CD4-positive, alpha-beta T cell treated with Interleukin-10 for 1 hour (primary cell): Measurements from ENCODE around the gene CNTD1.
A peak's percentile ranks its signal among the peaks of the same experiment; 100 is the strongest.
"Not testable (repeated sequence)": the region's sequence is repeated elsewhere in the genome, so short reads cannot be mapped to it uniquely, and the experiment has no call there.

ENCODE experiments used
- DNase-seq: peaks from one replicate; pipeline ENCODE4 v3.0.0-alpha.2; 2020

The CNTD1 gene

DNA sequence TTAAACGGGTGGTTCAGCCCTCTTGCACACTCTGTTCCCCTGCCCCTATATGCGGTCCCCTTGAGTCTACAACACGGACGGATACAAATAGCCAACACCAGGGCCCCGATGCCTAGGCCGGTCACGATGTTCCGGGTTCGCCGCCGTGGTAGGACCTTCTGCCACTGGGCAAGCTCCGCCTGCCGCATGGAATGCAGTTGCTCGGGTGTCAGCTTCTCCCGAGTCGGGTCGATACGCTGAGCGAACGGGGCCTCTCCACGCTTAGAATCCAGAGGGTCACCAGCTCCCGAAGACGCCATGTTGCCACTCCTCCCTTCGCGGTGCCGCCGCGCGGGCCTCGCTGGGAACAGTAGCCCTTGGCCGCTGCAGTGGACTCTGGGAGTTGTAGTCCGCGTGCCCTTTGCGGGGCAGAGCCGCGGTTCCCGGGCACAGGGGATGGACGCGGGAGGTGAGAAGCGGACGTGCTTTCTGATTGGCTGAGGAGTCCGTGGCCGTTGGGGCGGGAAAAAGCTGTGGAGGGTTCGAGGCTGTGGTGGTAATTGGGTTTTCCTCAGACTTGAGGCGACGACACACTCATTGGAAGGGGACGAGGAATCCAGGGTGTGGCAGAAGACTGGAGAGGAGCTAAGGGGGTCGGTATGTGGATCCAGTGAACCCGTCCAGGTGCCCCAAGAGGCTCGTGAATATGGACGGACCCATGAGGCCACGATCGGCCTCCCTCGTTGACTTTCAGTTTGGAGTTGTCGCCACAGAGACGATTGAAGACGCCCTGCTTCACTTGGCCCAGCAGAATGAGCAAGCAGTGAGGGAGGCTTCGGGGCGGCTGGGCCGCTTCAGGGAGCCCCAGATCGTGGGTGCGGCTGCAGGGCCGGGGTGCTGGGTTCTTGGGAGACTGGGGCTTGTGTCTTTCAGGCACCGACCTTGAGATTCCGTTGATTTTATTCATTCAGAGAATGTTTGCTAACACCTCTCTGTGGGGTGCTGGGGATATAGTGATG lies at the start of gene CNTD1, which contains the start of gene COA3:
CNTD1 (plus strand) TSS at position 479 of the 998 bp plus-strand sequence; CDS start at position 686, 207 bp downstream.
COA3 (minus strand) TSS at position 322 of the 998 bp plus-strand sequence; CDS start at position 299, 23 bp downstream.
- DNase-seq, result peak; percentile 79

DNA sequence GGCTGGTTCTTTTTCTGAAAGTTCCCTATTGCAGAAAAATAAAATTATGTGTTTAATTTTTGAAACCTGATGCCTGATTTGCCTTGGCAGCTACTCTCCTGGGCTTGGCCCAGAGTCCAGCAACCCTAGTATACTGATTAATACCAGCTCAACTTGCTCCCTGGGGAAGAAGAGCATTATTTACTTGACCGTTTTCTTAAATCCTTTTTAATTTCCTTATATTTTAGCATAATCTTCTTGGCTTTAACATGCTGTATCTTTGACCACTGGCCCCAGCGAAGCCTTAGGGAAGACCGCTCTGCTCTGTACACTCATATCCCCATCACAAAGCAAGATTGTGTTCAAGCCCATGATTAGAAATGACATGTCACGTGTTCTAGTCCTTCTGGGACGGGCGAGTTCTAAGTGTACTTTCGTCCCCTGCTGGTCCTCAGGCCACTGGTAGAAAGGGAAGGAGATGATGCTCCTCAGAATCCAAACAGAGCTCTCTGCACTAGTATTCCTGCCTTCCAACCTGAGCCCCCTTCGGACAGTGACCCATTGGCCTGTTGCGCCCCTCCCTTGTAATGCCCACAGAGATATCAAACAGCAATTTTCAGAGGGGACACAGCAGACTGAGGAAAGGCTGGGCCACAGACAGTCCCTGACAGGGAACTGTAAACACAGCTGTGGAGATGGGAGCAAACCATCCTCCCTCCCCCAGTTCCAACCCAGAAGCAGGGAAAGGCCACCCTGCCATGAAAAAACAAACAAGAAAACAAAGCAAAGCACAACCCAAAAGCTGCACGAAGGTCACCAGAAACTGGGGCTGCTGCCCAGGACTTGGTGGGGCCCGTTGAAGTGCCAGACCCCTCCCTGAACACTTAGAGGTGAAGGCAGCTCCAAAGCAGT lies 49.5 kb upstream of the CNTD1 start:
- DNase-seq, result no peak

DNA sequence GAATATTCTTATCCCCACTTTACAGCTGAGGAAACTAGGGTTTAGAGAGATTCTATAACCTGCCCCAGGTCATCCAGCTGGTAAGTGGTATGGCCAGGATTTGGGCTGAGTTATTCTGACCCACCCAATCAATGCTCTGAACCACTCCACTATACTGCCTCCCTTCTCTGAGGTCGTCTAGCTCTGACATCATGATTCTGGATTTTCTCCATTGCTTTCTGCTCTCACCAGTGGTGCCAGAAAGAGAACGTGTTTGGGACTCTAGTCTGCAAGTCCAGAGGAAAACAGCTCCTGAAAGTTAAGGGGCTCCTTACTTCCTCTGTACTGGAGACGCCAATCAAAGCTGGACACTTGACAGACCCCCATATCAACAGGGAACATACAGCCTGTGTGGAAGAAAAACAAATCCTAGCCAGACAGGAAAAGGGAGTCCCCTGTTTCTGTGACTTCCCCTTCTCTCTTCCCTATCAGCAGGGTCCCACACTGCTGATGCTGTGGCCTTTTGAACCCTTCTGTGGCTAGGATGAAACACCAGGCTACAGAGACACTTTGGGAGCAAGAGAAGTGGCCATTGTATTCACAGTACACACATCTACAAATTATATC lies 47.8 kb upstream of the CNTD1 start:
- no peak for DNase-seq

GRCh38 chr17:42751628-42752027 lies 47.0 kb upstream of the CNTD1 start:
- no peak for DNase-seq

GRCh38 chr17:42754782-42755181 lies 43.9 kb upstream of the CNTD1 start:
- no peak for DNase-seq

DNA sequence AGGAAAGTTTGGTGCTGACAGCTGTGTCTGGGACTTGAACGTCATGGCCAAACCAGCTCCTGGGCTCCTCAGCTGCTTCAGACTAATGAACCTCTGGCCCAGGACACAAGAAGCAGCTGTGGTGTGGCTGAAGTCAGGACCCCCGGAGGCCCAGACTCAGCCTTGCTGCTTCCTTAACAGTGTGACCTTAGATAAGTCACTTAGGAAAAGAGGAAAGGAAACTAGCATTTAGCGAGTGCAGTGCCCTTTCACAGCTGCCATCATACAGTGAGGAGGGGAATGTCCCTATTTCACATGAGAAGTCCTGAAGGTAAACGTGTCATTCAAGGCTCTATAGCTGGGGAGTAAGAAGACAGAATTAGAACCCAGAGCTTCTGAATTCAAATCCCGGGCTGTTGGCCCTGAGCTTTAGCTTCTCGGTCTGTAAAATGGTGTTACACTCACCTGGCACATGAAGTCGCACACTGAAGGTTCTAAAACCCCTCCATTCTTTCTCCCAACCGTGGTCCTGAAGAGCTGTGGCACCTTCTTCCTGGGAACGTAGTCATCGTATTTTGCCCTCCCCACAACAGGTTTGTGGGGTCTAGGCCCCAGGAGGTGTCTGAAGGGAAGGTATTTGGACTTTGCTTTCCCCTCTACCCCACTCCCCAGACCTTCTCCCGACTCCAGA lies 38.5 kb upstream of the CNTD1 start:
- DNase-seq, result no peak

DNA sequence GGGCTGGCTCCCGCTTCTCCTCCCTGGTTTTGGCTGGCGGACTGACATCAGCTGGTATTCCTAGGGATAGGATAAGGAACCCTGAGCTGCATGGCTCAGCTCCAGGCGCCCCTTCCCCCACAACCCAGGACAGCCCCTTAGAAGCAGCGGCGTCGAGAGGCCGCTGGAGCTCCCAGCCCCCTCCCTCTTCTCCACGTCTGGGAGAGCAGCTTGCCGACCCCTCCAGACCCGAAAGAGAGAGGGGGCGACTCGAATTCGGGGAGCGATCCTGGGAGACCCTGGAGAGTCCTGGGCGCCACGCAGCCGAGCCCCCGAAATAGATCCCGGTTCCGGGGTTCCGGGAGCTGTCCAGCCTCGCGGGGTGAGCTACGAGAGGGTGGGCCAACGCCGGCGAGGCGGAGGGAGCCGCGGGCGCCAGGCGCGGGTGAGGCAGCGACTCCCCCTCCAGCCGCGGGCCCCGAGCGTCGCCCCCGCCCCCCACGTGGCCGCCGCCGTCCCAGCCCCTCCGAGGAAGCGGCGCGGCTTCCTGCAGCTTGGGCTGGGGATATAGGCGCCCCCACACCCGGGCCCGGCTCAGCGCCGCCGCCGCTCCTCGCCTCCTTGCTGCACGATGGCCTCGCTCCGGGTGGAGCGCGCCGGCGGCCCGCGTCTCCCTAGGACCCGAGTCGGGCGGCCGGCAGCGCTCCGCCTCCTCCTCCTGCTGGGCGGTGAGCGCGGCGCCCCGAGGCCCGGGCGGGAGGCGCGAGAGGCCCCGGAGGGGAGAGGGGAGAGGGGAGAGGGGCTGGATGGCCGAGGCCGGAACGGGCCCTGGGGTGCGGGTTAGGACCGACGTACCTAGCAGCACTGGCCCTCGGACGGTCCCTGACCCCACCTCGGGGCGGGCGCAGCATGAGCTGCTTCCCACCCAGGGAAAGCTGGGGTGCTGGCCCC lies 37.7 kb upstream of the CNTD1 start, which contains the start of gene RAMP2:
RAMP2 (plus strand) TSS at position 576 of the 930 bp plus-strand sequence; CDS start at position 611, 35 bp downstream.
- no peak for DNase-seq

- no peak for DNase-seq
Measured at GRCh38 chr17:42761638-42762037, 37.0 kb upstream of the CNTD1 start.

DNA sequence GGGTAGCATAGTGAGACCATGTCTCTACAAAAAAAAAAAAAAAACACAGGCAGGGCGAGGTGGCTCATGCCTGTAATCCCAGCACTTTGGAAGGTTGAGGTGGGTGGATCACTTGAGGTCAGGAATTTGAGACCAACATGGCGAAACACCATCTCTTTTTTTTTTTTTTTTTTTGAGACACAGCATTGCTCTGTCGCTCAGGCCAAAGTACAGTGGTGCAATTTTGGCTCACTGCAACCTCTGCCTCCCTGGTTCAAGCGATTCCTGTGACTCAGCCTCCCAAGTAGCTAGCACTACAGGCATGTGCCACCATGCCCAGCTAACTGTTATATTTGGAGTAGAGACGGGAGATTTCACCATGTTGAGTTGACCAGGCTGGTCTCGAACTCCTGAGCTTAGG lies 32.5 kb upstream of the CNTD1 start:
- no peak for DNase-seq

- DNase-seq, result no peak
Measured at GRCh38 chr17:42767512-42767911, 31.1 kb upstream of the CNTD1 start.

GRCh38 chr17:42768006-42768405 lies 30.7 kb upstream of the CNTD1 start:
- not testable (repeated sequence) for DNase-seq

DNA sequence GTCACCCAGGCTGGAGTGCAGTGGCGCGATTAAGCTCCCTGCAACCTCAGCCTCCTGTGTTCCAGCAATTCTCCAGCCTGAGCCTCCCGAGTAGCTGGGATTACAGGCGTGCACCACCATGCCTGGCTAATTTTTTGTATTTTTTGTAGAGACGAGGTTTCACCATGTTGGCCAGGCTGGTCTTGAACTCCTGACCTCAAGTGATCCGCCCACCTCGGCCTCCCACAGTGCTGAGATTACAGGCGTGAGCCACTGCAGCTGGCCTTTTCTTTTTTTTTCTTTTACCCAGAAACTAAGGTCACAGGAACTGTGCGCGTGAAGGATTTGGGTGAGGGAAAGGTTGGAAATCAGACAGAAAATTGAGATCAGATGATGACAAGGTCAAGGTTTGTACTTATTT lies 28.7 kb upstream of the CNTD1 start:
- DNase-seq, result not testable (repeated sequence)

DNA sequence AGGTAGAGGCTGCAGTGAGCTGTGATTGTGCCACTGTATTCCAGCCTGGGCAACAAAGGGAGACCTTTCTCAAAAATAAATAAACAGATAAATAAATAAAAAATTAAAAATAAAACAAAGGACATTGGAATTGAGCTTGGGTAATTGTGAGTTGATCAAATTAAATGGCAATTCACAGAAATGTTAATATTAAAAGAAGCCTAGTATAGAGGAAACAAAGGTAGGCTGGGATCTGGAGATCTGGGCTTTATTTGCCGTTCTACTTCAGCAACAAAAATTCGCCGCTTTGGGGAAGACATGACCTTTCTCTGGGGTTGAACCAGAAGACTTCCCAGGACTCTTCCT lies 25.7 kb upstream of the CNTD1 start:
- DNase-seq, result no peak

DNA sequence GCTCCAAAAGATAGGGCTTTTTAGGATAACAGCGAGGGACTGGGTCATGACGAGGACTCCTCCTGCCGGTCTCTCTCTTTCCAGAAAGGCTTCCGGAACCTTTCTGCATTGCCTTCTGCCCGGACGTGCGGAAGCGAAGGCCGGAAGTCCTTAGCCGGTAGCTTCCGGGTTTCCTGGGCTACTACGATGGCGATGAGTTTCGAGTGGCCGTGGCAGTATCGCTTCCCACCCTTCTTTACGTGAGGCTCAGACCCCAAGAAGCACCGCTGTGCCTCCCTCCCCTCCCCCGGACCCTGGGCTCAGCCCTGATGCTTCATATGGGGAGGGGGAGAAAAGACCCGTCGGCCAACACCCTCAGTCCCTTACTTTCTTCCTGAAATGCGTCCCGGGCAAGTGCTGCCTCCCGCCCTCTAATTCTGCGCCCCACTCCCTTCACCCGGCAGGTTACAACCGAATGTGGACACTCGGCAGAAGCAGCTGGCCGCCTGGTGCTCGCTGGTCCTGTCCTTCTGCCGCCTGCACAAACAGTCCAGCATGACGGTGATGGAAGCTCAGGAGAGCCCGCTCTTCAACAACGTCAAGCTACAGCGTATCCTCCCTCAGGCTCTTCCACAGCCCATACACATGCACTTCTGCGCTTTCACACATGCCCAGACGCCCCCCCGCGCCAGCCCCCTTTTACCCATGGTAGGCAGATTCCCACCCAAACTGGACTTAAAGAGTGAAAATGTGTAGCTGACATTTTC lies 25.2 kb upstream of the CNTD1 start, which contains the start of gene VPS25:
VPS25 (plus strand) TSS at position 160 of the 746 bp plus-strand sequence; CDS start at position 187, 27 bp downstream.
- DNase-seq, result peak; percentile 84

DNA sequence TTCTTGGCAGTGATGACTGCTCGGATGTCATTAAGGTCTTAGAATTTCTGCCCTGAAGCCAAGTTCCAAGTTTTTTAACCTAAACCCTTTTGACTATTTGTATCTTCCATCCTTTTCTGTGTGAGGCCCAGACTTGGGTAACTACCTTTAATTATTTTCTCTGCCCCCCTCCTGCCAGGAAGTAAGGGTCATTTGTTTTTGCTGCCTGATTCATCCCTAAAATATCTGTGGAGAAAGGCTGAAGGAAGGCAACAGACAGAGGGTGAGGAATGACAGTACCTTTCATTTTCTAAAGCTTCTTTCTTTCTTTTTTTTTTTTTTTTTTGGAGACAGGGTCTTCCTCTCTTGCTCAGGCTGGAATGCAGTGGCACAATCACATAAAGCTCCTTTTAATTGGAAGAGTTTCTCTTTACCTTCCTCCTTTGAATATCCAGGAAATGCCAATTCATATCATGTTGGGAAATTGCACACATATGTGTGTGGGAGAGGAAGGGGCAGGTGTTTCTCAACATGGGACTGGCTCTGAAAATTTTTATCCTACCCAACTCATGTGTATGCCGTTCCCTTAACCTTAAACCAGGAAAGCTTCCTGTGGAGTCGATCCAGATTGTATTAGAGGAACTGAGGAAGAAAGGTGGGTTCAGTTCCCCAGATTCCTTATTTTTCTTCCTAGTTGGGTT lies 24.5 kb upstream of the CNTD1 start:
- DNase-seq, result no peak

- no peak for DNase-seq
Measured at GRCh38 chr17:42775534-42776098, 23.0 kb upstream of the CNTD1 start.

GRCh38 chr17:42778570-42778969 lies 20.1 kb upstream of the CNTD1 start:
- no peak for DNase-seq

DNA sequence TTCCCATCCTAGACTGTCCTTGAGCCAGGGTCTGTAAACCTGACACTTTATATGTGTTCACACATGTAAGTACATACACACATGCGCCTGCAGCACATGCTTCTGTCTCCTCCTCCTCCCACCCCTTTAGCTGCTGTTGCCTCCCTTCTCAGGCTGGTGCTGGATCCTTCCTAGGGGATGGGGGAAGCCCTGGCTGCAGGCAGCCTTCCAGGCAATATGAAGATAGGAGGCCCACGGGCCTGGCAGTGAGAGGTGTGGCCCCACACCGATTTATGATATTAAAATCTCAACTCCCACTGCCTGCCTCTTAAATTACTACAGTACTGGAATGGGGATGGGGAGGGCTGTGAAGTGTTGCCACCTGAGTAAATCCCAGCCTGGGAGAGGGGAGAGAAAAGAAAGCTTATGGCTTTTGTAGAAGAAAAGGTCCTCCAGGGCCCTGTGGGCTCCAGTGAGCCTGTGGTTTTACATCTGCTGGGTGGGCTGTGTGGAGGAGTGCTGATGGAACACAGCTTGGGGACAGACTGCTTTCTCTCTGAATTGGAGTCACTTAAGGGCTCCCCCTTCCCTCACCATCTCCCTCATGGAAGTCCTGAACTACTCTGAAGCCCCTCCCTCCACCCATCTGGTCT lies 19.2 kb upstream of the CNTD1 start:
- DNase-seq, result no peak
